Activated CD8-positive, alpha-beta memory T cell treated with anti-CD3 and anti-CD28 coated beads for 36 hours (primary cell): Measurements from ENCODE around the gene CYP26B1. TPM values are rescaled to one million over a fixed set of nuclear protein-coding genes. Genes with fewer than 3 reads are reported as not detected.

Experiments
- CTCF ChIA-PET: fragments of 350-600 bp; sonication (Branson Sonifier 250); formaldehyde crosslinking; loops from one replicate; lab custom pipeline; 2021; ENCODE audit warnings: antibody characterized with exemption; lab: Charles Lee
- POLR2A ChIA-PET: fragments of 350-600 bp; sonication (Branson Sonifier 250); formaldehyde crosslinking; loops from one replicate; lab custom pipeline; 2021; ENCODE audit warnings: antibody characterized with exemption; lab: Charles Lee
- total RNA-seq, 2 experiments: library from RNA; stranded (reverse); gene quantifications; one replicate each; pipeline ENCODE4 v1.2.3, GENCODE V29; 2021

Gene CYP26B1
- total RNA-seq, 2 experiments from 2014 or later: not detected

DNA sequence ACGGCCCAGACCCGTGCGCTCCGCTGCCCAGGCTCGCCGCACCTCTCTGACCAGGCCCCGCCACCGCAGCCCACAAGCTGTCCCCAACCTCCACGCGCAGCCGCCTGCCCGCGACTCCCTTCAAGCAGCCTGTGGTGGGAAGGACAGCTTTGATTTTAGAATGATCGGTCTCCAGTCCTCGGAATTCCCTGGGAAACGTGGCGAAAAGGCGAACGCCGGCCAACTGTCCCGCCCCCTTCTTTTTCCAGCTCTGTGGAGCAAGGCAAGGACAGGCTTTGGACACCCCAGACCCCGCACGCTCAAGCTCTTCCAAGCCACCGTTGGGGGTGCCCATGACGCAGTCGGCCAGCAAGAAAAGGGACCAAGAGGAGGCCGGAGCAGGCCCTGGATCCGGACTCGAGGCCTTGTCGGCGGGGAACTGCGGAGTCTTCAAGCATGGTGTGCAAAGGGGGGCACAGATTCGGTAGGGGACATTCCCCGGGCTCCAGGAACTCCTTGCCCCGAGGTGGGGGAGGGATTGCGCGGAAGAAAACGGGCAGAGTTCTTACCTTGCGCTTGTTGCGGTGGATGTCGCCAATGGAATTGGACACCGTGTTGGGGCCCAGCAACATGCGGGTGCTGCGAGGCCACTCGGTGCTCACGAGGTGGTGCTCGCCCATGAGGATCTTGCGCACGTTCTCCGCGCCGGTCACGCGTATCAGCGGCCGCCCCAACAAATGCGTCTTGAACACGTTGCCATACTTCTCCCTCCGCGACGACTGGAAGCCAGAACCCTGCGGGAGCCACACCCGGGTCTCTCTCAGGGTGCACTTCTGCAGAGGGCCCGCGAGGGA lies 4.0 kb downstream of the CYP26B1 start:
- ChIA-PET POLR2A (no interaction called here), CTCF (interaction anchor here (0.7 kb wide), 1 partner anchor 548 kb away, joined by 3 read pairs; no protein-coding TSS in a partner anchor)

DNA sequence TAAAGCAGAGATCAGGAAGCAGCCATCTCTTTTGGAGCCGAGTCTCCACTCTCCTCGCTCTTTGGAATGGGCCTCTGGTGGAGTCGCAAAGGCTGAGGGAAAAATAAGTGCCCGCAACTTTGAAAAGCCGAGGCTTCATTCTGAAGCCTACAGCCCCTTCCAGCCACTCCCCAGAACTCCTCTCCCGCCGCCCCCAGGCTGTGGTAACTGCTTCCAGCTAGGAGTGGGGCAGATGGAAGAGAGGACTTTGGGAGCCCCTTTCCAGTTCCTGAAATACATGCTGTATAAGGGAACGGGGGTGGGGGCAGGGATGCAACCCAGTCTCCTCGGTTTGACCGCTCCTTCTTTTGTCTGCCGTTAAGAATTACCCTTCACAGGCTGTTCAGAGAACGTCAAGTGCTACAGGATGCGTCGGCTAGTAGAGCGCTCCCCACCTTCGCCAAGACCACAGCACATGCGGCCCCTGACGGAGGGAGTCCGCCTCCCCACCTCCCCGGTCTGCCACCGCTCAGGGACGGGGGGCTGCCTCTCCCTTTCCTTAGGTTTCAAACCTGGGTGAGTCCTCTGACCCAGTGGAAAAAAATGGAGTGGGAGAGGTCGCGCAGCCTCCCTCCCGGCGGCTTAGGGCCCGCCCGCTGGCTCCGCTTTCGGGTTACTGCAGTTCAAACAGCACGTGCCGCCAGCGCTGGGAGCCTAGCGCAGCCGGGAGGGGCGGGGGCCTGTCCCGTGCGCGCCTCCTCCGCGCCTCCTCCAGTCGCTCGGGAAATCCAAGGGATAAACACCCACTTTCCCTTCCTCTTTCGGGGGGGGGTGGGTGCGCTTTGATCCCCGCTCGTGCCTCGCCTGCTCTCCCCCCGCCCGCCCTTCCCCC lies 4.9 kb downstream of the CYP26B1 start:
- POLR2A ChIA-PET: no interaction called here
- CTCF ChIA-PET: no interaction called here

DNA sequence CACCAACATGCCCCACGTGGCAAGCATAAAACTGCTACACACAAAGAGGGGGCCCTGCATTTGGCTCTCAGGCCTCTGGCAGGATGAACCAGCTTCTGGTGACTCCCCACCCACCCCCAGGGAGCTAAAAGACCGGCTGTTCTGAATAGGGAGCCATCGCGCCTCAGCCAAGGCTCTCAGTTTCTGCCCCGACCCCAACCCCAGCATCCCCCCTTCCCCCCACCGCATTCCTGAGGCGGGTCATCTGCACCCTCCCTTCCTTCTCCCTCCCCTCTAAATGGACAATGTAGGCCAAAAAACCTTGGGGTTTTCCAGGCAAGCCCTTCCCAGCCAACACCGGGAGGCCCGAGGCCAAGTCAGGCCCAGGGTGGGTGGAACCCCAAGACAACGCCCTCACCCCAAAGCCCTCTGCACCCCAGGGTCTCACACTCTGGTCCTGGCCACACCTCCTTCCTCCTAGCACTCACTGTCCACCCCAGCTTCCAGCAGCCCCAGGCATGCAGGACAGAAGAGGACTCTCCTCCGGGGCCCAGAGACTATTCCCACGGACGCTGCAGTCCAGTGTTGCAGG lies 5.7 kb downstream of the CYP26B1 start:
- CTCF ChIA-PET: no interaction called here
- POLR2A ChIA-PET: no interaction called here

DNA sequence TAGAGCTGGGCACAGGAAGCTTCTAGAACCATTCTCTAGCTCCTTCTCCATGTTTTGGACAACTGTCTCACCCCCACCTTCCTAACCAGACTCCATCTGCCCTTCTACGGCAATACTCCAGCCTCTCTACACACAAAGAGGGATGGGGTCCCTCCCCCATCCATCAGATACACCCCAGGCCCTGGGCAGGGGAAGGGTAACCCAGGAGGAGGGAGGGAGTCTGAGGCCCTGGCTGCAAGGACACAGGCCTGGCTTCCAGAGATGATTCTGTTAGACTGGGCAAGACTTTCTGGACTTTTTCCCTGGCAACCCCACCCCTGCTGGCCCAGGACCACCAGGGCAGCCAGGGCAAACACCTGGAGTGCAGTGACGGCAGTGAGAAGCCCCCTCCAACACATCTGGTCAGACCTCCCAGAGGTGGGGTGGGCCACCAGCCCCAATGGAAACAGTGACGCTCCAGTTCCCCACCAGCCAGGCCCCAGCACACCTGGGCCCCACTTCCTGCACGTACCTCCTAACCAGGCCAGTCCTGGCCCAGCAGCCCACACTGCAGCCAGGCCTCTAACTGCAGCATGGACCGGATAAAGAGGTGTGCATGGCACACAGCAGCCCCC lies 6.5 kb downstream of the CYP26B1 start:
- ChIA-PET CTCF (no interaction called here), POLR2A (no interaction called here)

DNA sequence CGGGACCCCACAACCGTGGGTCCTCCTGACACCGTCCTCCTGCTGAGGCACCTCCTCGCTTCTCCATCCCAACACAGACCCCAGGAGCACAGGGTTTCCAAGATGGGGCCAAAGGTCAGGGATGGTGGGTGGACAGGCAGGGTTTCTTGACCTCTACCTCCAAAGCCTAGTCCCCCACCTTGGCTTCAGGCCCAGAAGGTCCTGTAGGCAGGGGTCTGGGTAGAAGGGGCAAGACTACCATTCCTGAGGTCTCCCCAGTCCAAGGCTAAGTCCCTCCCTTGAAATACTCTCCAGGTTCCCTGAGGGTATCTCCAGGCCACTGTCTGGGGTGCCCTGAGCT lies 7.1 kb downstream of the CYP26B1 start:
- ChIA-PET CTCF (interaction anchor here (1.4 kb wide), 1 partner anchor 12 kb away, joined by 6 read pairs; no protein-coding TSS in a partner anchor), POLR2A (no interaction called here)

DNA sequence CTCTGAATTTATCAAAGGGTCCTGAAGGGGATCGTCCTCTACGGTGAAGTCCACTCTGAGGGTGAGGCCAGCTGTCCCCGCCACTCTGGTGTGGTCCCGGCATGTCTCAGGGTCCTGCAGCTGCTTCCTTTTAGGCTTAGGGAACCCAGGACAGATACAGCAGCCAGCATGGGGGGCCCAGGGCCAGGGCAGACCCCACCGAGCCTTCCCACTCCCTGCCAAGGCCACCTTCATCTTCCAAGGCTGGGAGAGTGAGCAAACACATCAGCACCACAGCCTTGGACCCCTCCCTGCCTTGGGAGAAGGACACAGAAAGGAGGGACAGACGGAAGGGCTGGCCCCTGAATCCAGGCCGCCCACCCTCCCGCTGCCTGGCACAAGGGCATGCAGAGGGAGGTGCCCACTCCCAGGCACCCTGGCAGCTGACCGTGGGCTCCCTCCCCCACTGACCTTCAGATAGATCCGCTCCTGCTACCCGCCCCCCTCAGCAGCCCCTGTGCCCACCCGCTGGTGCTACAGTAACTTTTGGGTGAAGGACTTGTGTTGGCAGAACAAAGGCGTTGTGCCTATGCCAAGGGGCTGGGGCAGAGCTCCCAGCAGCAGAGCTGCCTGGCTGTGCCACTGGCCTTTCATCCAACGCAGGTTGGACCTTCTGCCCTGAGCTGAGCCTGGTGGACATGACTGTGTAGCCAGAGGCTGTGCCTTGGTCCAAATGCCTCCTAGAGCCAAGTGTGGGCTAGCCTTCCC lies 7.6 kb downstream of the CYP26B1 start:
- POLR2A ChIA-PET: no interaction called here
- CTCF ChIA-PET: interaction anchor here (1.4 kb wide), 1 partner anchor 12 kb away, joined by 6 read pairs; no protein-coding TSS in a partner anchor

DNA sequence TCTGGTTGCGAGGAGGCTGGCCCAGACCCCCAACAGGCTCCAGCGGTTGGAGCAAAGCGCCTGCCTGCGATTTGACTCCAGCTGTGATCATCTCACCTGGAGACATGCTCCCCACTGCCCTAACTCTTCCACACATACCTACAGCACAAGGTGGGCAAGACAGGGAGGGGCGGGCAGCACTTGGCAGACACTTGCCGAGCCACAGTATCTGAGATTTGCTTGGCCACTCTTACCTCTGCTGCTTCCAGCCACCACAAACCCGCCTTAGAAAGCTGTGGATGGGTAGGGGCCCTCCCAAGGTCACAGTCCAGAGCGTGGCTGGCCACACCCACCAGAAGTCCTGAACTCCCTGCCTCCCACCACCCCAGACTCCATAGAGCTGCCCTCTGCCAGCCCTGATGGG lies 8.2 kb downstream of the CYP26B1 start:
- POLR2A ChIA-PET: no interaction called here
- CTCF ChIA-PET: interaction anchor here (1.4 kb wide), 1 partner anchor 13 kb away, joined by 6 read pairs; no protein-coding TSS in a partner anchor

DNA sequence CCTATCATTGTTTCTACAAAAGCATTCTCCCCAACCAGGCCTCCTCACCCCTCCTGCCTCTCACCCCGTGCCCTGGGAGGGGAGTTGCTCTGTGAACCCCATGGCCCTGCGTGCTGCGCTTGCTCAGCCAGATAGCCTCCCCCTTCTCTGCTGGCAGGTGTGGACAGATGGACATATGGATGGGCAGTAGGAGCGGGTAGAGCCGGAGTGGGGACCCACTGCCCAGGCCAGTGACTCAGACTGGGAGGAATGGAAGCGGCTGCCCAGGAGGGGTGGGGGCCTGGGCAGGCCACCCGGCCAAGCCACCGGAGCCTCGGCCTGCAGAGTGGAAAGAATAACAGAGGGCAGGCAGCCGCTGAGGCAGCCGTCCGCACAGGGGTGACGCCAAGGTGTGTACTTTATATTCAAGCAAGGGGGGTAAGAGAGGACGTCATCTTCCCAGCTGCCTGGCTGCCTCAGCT lies 8.7 kb downstream of the CYP26B1 start:
- CTCF ChIA-PET: interaction anchor here (1.4 kb wide), 1 partner anchor 13 kb away, joined by 6 read pairs; no protein-coding TSS in a partner anchor

DNA sequence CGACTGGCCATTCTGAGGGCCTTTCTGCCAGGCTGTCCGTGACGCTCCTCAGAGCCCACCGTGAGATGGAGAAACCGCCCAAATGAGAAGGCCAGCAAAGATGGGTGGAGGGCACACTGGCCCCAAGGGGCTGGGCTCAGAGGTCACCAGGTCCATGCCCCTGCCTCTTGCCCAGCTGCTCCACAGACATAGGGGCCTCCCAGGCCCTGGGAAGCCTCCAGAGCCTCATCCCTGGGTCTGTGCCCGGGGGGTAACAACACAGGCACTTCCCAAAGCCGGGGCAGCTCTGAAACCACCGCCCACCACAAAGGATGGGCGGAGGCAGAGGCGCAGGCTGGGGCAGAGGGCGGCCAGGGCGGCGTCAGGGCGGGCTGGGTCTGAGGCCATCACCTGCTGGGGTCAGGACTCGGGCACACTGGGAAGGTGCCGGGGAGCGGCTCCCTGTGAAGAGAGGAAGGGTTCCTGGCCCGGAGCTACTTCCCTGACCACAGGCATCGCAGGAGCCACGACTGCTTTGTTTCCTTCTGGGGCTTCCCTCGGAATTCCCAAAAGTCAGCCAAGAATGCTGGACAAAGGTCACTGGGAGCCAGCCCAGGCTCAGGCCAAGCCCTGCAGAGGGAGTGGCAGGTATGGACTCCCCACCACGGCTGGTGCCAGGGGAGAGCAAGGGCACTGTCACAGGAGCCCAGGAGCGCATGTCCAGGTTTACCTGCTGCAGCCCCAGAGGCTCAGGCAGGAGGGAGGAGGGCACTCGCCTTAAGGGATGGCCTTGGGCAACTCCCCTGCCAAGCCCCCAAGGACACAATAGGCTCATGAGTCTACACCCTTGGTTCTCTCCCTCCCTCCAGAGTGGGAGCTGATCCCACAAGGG lies 9.4 kb downstream of the CYP26B1 start:
- CTCF ChIA-PET: interaction anchor here (1.0 to 1.2 kb wide), 2 partner anchors 12 to 14 kb away, joined by 5 to 6 read pairs; no protein-coding TSS in a partner anchor
- POLR2A ChIA-PET: no interaction called here

More for the DNA sequence above, 8.7 kb downstream of the CYP26B1 start:
- POLR2A ChIA-PET: no interaction called here

DNA sequence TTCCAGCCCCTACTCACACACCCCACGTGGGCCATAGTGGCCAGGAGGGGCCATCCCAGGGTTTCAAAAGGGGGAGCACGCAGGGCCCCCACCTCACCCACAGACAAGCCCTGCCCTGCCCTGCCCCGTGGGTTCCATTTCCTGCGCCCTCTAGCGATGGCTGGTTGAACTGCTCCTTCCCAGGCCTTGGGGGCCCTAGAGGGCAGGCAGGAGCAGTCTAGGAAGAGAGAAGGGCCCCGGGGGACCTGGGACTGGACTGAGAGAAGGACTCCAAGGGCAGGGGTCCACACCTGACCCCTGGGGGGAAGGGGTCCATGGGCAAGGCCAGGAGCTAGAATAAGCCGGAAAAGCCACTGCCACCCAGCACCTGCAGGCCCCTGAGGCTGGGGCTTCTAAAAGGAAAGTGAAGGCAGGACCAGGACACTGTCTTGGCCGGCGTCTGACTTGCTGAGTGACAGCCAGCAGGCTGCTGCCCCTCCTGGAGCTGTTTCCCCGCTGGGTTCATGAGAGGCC lies 10.1 kb downstream of the CYP26B1 start:
- POLR2A ChIA-PET: no interaction called here
- CTCF ChIA-PET: interaction anchor here (1.0 to 1.2 kb wide), 2 partner anchors 13 to 14 kb away, joined by 5 to 6 read pairs; no protein-coding TSS in a partner anchor

DNA sequence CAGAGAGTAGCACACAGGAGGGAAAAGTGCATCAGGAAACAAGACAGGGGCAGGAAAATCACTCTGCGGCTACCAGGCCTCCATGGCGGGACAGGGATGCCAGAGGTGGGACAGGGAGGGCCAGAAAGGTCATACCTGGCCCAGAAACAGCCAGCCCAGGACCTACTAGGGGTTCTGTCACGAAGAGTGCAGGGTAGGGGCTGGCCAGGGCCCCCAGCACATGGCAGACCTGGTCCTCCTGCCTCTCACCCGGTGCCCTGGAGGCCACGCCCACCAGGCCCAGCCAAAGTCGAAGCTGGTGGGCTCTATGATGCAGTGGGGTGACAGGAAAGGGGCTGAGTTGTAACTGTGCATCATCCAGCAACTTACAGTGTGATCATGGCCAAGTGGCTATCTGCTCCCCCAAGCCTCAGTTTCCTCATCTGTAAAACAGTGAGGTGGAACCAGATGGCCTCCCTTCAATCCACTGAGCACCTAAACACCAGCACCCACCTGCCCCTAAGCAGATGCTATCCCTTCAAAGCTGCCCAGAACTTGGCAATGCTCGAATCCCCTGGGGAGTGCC lies 10.6 kb downstream of the CYP26B1 start:
- POLR2A ChIA-PET: no interaction called here
- CTCF ChIA-PET: interaction anchor here (1.0 to 1.2 kb wide), 2 partner anchors 13 to 15 kb away, joined by 5 to 6 read pairs; no protein-coding TSS in a partner anchor

DNA sequence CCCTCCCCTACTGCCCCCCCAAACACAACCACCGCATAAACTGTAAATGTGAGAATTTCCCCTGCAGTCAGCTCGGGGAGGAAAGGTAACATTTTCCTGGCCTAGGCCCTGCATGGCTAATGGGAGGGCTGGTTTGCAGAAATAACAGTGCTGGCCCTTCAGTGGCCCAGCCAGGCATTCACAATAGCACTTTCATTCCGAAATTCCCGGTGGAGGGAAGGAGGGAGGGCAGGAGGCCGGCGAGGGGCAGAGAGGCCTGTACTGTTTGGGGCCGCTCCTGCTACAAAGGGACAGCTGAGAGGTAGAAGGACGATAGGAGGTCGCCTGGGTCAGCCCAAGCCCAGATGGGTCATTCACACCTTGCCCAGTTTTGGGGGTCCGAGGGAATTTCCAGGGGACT lies 11.3 kb downstream of the CYP26B1 start:
- ChIA-PET POLR2A (no interaction called here), CTCF (no interaction called here)

DNA sequence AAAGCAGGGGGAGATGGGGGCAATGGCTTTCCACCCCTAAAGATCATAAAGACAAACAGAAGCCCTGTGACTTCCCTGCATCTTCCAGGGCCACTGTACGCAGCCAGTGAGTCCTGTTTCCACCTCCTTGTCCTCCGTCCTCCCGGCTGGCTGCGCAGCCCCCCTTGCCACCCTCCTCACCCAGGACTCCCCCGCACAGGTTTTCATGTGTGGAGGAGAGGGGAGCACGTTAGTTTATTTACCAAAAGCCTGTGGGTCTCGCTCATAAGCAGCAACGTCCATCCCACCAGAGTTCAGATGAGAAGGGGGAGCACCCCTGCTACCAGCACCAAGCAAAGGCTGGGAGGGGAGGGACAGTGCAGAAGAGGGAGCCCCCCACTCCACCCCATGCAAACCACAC lies 11.7 kb downstream of the CYP26B1 start:
- CTCF ChIA-PET: no interaction called here
- POLR2A ChIA-PET: no interaction called here

DNA sequence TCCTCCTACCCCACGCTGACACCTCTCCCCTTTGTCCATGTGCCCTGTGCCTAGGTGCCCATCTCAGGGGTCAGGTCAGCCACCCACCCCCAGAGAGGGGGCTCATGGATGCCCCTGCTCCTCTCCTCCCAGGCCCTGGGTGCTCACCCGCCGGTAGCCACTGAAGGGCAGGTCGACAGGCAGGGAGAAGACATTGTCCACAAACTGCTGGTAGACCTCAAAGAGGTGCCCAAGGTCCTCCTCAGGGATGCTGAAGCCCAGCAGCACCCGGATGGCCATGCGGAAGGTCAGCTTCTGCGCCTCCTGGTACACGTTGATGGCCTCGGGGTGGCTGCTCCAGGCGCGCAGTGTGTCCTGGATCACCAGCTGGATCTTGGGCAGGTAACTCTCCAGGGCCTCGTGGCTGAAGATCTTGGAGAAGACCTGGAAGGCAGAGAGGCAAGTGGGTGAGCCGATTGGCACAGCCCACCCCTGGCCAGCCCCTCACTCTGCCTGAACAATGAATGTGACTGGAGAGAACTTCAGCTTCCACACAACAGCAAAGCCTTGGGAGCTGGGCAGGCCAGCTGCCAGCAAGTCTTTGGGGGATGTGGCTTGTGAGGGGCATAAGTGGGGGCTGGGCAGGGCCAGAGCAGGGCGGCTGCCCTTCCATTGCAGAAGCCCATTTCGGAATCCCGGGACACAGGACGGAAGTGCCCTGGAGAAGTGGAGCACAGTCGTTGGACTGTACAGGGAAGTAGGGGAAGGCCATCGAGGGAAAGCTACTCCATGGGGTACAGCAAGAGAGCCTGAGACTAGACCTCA lies 12.5 kb downstream of the CYP26B1 start:
- ChIA-PET POLR2A (no interaction called here), CTCF (no interaction called here)

DNA sequence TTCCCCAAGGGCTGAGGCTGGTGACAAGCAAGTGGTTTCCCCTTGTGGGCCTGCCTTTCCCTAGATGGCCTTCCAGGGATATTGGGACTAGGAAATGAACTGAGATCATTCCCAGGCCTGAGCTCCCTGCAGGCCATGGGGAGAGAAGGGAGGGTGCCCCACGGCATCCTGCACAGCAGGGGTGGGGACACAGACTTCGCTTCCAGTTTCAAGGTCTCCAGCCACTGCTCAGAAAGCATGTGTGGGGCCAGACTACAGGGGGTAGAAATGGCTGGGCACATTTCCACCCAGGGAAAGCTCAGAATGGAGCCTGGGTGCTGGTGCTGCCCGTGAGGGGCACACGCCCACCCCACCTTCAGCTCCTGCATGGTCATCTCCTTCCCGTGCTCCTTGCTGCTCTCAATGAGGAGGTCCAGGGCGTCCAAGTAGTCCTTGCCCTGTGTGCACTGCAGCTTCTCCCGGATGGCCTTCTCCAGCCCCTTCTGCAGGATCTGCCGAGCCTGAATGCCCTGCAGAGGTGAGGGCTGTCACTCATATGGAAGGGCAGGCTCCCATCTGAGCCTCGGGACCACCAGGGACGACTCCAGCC lies 13.2 kb downstream of the CYP26B1 start:
- ChIA-PET CTCF (no interaction called here), POLR2A (no interaction called here)
